GM12878 (cell line): ENCODE results near the gene DGCR8. TPM values are rescaled to one million over a fixed set of nuclear protein-coding genes. Genes with fewer than 3 reads are reported as not detected.

Experiments
- ATAC-seq: fragments of 200-7000 bp; cut with Tn5 transposase; 3 replicates; pipeline ENCODE4 v1.9.1; 2020; ENCODE audit warnings: mild to moderate bottlenecking, moderate library complexity
- BruUV-seq: library from RNA; stranded (reverse); fragments of 400-500 nt; replicated peaks from 2 replicates; lab custom pipeline; 2021; lab: Mats Ljungman, UMichigan
- CTCF ChIA-PET: fragments of 300-600 bp; sonication (Branson Sonifier 250); formaldehyde crosslinking; extraction: SDS; loops from one replicate; lab custom pipeline; 2021; ENCODE audit warnings: inconsistent platforms; lab: Yijun Ruan, JAX
- POLR2A ChIA-PET: fragments of 350-600 bp; formaldehyde crosslinking; extraction: SDS; loops from one replicate; lab custom pipeline; 2021; ENCODE audit warnings: inconsistent platforms; lab: Charles Lee
- RAD21 ChIA-PET: fragments of 300-600 bp; sonication (Branson Sonifier 250); formaldehyde crosslinking; loops from one replicate; lab custom pipeline; 2023; ENCODE audit warnings: antibody characterized with exemption; ENCODE audit not compliant: unreplicated experiment; lab: Charles Lee
- SMC1A ChIA-PET: fragments of 300-600 bp; sonication (Branson Sonifier 250); formaldehyde crosslinking; loops from one replicate; lab custom pipeline; 2023; ENCODE audit not compliant: unreplicated experiment, uncharacterized antibody; lab: Charles Lee
- DNase-seq: peaks from one replicate; pipeline ENCODE4 v3.0.0-alpha.2; 2011; ENCODE audit warnings: low read depth, low spot score
- FAIRE-seq: peaks from 3 replicates; lab custom pipeline; 2011; peaks lifted over from hg19 to GRCh38; lab: Jason Lieb, UNC
- H2AFZ ChIP-seq: 2 replicates; pipeline ENCODE4 v1.6.0; 2011; ENCODE audit warnings: low read depth, low read length, control low read depth; ENCODE audit not compliant: control insufficient read depth
- H3K27ac ChIP-seq: 2 replicates; pipeline ENCODE4 v1.5.1; 2011; ENCODE audit warnings: control low read depth; ENCODE audit not compliant: control insufficient read depth, insufficient read depth
- H3K27me3 ChIP-seq, 2 experiments: replicated peaks in 1 of 2; 2 replicates each; pipeline versions ENCODE4 v1.6.0 to v1.6.1; 2011; ENCODE audit warnings: low read length in 1 of 2; ENCODE audit not compliant: control insufficient read depth in 2 of 2, insufficient read depth in 2 of 2
- H3K36me3 ChIP-seq, 2 experiments: 2 replicates each; pipeline ENCODE4 v1.5.1; 2011; ENCODE audit warnings: low read length in 1 of 2; ENCODE audit not compliant: control insufficient read depth in 2 of 2, insufficient read depth in 2 of 2
- H3K4me1 ChIP-seq: 2 replicates; pipeline ENCODE4 v1.6.1; 2011; ENCODE audit warnings: mild to moderate bottlenecking, low read length, moderate library complexity, mixed read lengths; ENCODE audit not compliant: control insufficient read depth, insufficient read depth
- H3K4me2 ChIP-seq: 2 replicates; pipeline ENCODE4 v1.6.0; 2011; ENCODE audit warnings: control low read depth; ENCODE audit not compliant: control insufficient read depth, insufficient read depth
- H3K4me3 ChIP-seq: fragments of 200-600 bp; sonication (generic); 2 replicates; pipeline ENCODE4 v1.5.1; 2016
- H3K79me2 ChIP-seq: 2 replicates; pipeline ENCODE4 v1.6.0; 2011; ENCODE audit warnings: low read length; ENCODE audit not compliant: control insufficient read depth, insufficient read depth
- H3K9ac ChIP-seq: 2 replicates; pipeline ENCODE4 v1.8.0; 2011; ENCODE audit warnings: low read length, control low read depth, mixed read lengths; ENCODE audit not compliant: control insufficient read depth, insufficient read depth
- H3K9me3 ChIP-seq: replicated peaks from 3 replicates; pipeline ENCODE4 v1.5.1; 2011; ENCODE audit warnings: mild to moderate bottlenecking, low read length; ENCODE audit not compliant: control insufficient read depth, insufficient read depth
- H4K20me1 ChIP-seq: 2 replicates; pipeline ENCODE4 v1.6.0; 2011; ENCODE audit not compliant: control insufficient read depth, insufficient read depth
- BHLHE40 ChIP-seq, 2 experiments: fragments of 450-650 bp in 1 of 2; IDR thresholded peaks; 2 replicates each; pipeline ENCODE4 v1.6.1; 2011 to 2017; ENCODE audit warnings: low read depth in 2 of 2, borderline replicate concordance in 1 of 2, improper control_type of control experiment in 1 of 2, low read length in 1 of 2, mild to moderate bottlenecking in 1 of 2
- EGR1 ChIP-seq, 2 experiments: IDR thresholded peaks; 1 replicate in 1 of 2; 2 replicates in 1 of 2; pipeline ENCODE4 v1.6.1; 2011 to 2012; ENCODE audit warnings: low read depth in 2 of 2, low read length in 2 of 2, borderline replicate concordance in 1 of 2, mild to moderate bottlenecking in 1 of 2, moderate library complexity in 1 of 2
- RELB ChIP-seq: fragments of 450-650 bp; IDR thresholded peaks from 2 replicates; pipeline ENCODE4 v1.6.1; 2017; ENCODE audit warnings: low read depth, mild to moderate bottlenecking, moderate library complexity
- RFX5 ChIP-seq: IDR thresholded peaks from 2 replicates; pipeline ENCODE4 v1.6.1; 2011; ENCODE audit warnings: low read depth, low read length, improper control_type of control experiment
- YBX1 ChIP-seq: fragments of 450-650 bp; IDR thresholded peaks from 2 replicates; pipeline ENCODE4 v1.6.1; 2016; ENCODE audit warnings: antibody characterized with exemption
- ZBTB4 ChIP-seq: fragments of 450-650 bp; formaldehyde crosslinking; IDR thresholded peaks from 2 replicates; pipeline ENCODE4 v1.4.0; 2022; ENCODE audit warnings: mild to moderate bottlenecking, moderate library complexity
- ZNF687 ChIP-seq: fragments of 450-650 bp; IDR thresholded peaks from 2 replicates; pipeline ENCODE4 v1.6.1; 2017; ENCODE audit warnings: mild to moderate bottlenecking, moderate library complexity
- WGBS: methylation state at CpG from one replicate; pipeline ENCODE4 v1.1.6; 2016; ENCODE audit warnings: low lambda C conversion rate; ENCODE audit not compliant: insufficient replicate concordance, insufficient coverage; ENCODE audit errors: missing lambda C conversion rate; 5-methylcytosine and 5-hydroxymethylcytosine counted together
- in situ Hi-C: fragments of 300-500 bp; cut with MboI; formaldehyde crosslinking; loops from 9 replicates; pipeline ENCODE4 v1.14.3; 2018; ENCODE audit warnings: mixed read lengths
- intact Hi-C: fragments of 100-400 bp; cut with micrococcal nuclease; formaldehyde crosslinking; loops from one replicate; pipeline ENCODE4 v1.14.2; 2022; ENCODE audit not compliant: unreplicated experiment
- polyA plus RNA-seq, 11 experiments: library from polyadenylated mRNA; depleted of rRNA in 4 of 11; unstranded in 6 of 11; stranded (reverse) in 5 of 11; fragments of >200 nt; fragmentation: Nextera tagmentation in 4 of 11; fragmentation: Illumina TruSeq in 1 of 11; extraction: Ambion mirVana in 4 of 11; extraction: Trizol in 1 of 11; gene quantifications; 1 replicate in 1 of 11; 2 replicates in 10 of 11; pipeline versions ENCODE4 v1.2.1 to v1.2.3, GENCODE V29; 2011 to 2016; ENCODE audit warnings: inconsistent platforms in 2 of 11, missing spikeins in 2 of 11, low read depth in 1 of 11
- total RNA-seq, 4 experiments: library from RNA; depleted of rRNA in 3 of 4; stranded (reverse); fragments of >200 nt in 3 of 4; fragmentation: Illumina TruSeq in 1 of 4; extraction: Trizol in 1 of 4; gene quantifications; 2 replicates each; pipeline versions ENCODE4 v1.2.1 to v1.2.3, GENCODE V29; 2013 to 2021
- TF ChIP-seq, protein P1 (sequence below): fragments of 450-650 bp; IDR thresholded peaks from 2 replicates; pipeline ENCODE4 v1.6.1; 2017; ENCODE audit warnings: antibody characterized with exemption, mild to moderate bottlenecking, moderate library complexity

Gene DGCR8
- total and polyA plus RNA-seq, 10 of the 15 experiments (the other 5 are each of a cell fraction or from before 2014, with no cell fraction given) = 1.2 to 35.1 (median 17.2) TPM

GRCh38 chr22:20031732-20032406, 48.2 kb upstream of the DGCR8 start (continued):
- TF ChIP-seq ZNF687 = no peak
- TF ChIP-seq BHLHE40 (IDR thresholded peaks at IDR 0.05; ENCODE audit: borderline replicate concordance in 1 of 2, low read depth in 2 of 2, low read length in 1 of 2) = no peak
- no peak for TF ChIP-seq RFX5

- Histone ChIP-seq H3K79me2 (no peaks in the 10 kb centered on the region), H3K9me3 (peaks cover 6% of the 10 kb centered on the region; the same call in 2 of the 3 replicates), H3K4me3 (no peak overlapping the region), H3K4me1 (peaks cover 39% of the 10 kb centered on the region), H4K20me1 (no peaks in the 10 kb centered on the region), H3K36me3 (peaks cover 0 to 2% of the 10 kb centered on the region in 2 experiments; a peak in 2 of 4 replicates), H2AFZ (no peak overlapping the region), H3K4me2 (no peak overlapping the region), H3K9ac (no peak overlapping the region), H3K27me3 (no peaks in the 10 kb centered on the region), H3K27ac (no peak overlapping the region)
- intact Hi-C loops = no loop called here
- SMC1A ChIA-PET = no interaction called here
- in situ Hi-C loops = no loop called here
- CTCF ChIA-PET = no interaction called here
- 75% methylated on average over 7 of the region's 7 CpGs for WGBS
- no TSS peak for BruUV-seq
- RAD21 ChIA-PET = no interaction called here
- POLR2A ChIA-PET = no interaction called here
- no peak for FAIRE-seq
- ATAC-seq = no peak
- no peak for DNase-seq
- TF ChIP-seq EGR1 (IDR thresholded peaks at IDR 0.05; ENCODE audit: borderline replicate concordance in 1 of 2, low read depth in 2 of 2, low read length in 2 of 2) (no peak), RELB (no peak), YBX1 (no peak), ZBTB4 (no peak)
- TF ChIP-seq, protein P1, sequence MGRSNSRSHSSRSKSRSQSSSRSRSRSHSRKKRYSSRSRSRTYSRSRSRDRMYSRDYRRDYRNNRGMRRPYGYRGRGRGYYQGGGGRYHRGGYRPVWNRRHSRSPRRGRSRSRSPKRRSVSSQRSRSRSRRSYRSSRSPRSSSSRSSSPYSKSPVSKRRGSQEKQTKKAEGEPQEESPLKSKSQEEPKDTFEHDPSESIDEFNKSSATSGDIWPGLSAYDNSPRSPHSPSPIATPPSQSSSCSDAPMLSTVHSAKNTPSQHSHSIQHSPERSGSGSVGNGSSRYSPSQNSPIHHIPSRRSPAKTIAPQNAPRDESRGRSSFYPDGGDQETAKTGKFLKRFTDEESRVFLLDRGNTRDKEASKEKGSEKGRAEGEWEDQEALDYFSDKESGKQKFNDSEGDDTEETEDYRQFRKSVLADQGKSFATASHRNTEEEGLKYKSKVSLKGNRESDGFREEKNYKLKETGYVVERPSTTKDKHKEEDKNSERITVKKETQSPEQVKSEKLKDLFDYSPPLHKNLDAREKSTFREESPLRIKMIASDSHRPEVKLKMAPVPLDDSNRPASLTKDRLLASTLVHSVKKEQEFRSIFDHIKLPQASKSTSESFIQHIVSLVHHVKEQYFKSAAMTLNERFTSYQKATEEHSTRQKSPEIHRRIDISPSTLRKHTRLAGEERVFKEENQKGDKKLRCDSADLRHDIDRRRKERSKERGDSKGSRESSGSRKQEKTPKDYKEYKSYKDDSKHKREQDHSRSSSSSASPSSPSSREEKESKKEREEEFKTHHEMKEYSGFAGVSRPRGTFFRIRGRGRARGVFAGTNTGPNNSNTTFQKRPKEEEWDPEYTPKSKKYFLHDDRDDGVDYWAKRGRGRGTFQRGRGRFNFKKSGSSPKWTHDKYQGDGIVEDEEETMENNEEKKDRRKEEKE = no peak
These were observed 47.5 kb upstream of the DGCR8 start for GRCh38 chr22:20032407-20032991.
